Right ventricle myocardium inferior (tissue), 1 donor: ENCODE measurements around the gene BHLHE40. TPM values are rescaled to one million over a fixed set of nuclear protein-coding genes. Genes with fewer than 3 reads are reported as not detected.
A peak's percentile ranks its signal among the peaks of the same experiment; 100 is the strongest.

ENCODE experiments used
- ATAC-seq: fragments of 200-7000 bp; cut with Tn5 transposase; one replicate; pipeline ENCODE4 v1.9.1; 2020; ENCODE audit warnings: mild to moderate bottlenecking, moderate library complexity
- DNase-seq: peaks from one replicate; pipeline ENCODE4 v3.0.0; 2021; ENCODE audit errors: missing footprints
- intact Hi-C: fragments of 100-400 bp; cut with DNase I; formaldehyde crosslinking; loops from one replicate; pipeline ENCODE4 v1.11.0; 2022
- total RNA-seq: library from RNA; stranded (reverse); fragmentation: NEBNext Ultra II Directional; extraction: Animal tissue kit (Norgen Biotek cat#: 25700); gene quantifications from one replicate; pipeline ENCODE4 v1.2.1, GENCODE V29; 2021
- donor health status: DM: no; HTN: yes; CAD: no; lungs with severe emphysema.

Gene BHLHE40
- total RNA-seq, 1 donor from 2014 or later, result 26.9 TPM

DNA sequence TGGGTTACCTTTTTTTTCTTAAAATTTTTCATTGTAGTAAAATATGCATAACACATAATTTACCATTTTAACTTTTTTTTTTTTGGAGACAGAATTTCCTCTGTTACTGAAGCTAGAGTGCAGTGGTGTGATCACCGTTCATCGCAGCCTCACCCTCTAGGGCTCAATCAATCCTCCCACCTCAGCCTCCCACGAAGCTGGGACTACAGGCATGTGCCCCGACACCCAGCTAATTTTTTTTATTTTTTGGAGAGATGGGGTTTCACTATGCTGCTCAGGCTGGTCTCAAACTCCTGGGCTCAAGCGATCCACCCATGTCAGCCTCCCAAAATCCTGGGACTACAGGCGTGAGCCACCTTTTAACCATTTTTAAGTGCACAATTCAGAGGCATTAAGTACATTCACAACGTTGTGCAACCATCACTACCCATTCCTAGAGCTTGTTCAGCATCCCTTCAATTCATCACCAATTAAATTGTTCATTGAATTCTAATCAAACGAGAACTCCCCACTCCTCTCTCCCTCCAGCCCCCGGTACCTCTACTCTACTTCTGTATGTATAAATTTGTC lies 44.6 kb downstream of the BHLHE40 start:
- intact Hi-C loops, result no loop called here
- DNase-seq (no peak), ATAC-seq (no peak)

DNA sequence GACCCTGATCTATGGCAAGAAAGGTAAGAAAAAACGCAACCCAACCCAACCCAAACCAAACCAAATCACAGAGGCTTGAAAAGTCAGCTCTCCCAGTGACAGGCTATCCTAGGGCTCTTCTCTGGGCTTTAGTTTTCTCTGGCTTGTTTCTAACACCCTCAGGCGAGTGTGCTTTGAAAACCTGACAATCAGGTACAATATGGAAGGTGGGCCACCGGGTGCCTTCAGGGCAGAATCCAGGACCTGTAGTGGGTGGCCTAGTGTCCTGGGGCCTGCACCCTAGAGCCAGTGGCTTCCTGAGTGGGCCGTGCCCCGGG lies 46.8 kb downstream of the BHLHE40 start:
- intact Hi-C loops, result loop anchor here (2.0 kb wide), 2 partner anchors 39 to 49 kb away; no protein-coding TSS in a partner anchor
- ATAC-seq, result no peak
- peak; percentile 68 for DNase-seq

DNA sequence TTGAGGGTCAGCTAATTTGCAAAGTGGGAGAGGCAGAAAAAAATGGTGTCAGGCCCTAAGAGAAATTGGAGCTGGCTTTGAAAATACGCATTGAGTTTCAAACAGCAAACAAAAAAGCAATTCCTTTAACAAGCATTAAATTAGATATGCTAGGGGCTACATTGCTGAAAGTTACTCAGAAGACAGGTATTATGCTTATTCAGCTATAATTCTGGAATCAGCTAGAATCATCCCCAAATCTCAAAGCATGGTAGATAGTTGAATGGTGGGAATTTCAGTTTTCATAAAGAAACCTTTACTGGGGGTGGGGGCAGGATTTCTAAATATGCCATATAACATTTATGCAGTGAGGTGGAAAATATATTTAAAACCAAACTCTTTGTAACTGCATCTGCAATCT lies 50.5 kb downstream of the BHLHE40 start:
- no peak for ATAC-seq
- no peak for DNase-seq
- intact Hi-C loops, result no loop called here

DNA sequence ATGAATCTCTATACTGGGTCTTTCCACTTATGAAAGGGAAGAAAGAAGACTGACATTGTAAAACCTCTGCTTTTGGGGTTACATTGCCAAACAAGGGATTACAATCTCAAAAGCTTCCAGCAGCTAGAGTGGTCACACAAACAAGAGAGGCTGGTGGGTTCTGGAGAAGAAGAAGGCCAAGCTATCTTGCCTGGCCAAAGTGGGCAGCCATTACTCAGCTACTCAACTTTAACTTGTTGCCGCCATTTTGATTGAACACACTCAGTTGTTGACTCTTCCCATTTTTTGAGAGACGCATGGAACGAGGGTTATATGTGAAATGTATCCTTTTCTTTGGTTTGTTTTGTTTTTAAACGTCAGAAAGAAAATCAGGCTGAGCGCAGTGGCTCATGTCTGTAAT lies 50.9 kb downstream of the BHLHE40 start:
- DNase-seq (no peak), ATAC-seq (no peak)
- intact Hi-C loops, result no loop called here

DNA sequence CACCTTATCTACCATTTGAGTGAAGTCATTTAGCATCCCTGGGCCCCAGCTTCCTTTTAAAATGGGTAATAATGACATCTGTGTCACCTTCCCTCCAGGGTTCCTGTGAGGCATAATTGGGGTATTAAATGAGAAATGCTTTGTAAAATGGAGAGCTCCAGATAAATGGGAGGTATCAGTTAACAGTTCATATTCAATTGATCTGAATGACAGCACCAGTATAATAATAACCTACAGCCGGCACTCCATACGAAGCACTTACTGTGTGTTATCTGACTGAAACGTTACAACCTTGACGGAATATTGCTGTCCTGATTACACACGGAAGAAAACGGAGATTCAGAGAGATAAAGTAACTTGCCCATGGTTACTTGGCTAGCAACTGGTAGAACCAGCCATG lies 53.6 kb downstream of the BHLHE40 start:
- no peak for DNase-seq
- ATAC-seq, result no peak
- intact Hi-C loops, result no loop called here

Other genes with a start within 250 kb of the BHLHE40 start
- gene ARL8B, start 142.9 kb downstream of the BHLHE40 start, total RNA-seq, result 67.3 TPM
- 6.3 TPM for gene EDEM1, start 208.3 kb downstream of the BHLHE40 start, total RNA-seq